HCT116 (cell line): Measurements from ENCODE around the gene GMDS. TPM values are rescaled to one million over a fixed set of nuclear protein-coding genes. Genes with fewer than 3 reads are reported as not detected.

Experiments used
- ATAC-seq: fragments of 200-7000 bp; cut with Tn5 transposase; 2 replicates; pipeline ENCODE4 v1.9.1; 2020; ENCODE audit warnings: mild to moderate bottlenecking, moderate library complexity
- BruUV-seq: library from RNA; stranded (reverse); fragments of 400-500 nt; replicated peaks from 2 replicates; lab custom pipeline; 2021; lab: Mats Ljungman, UMichigan
- CTCF ChIA-PET: fragments of 300-600 bp; sonication (Branson Sonifier 250); formaldehyde crosslinking; loops from one replicate; lab custom pipeline; 2021; ENCODE audit warnings: antibody characterized with exemption; lab: Charles Lee
- POLR2A ChIA-PET: fragments of 300-600, 350-600 bp; sonication (Branson Sonifier 250); formaldehyde crosslinking; loops from one replicate; lab custom pipeline; 2021; ENCODE audit warnings: antibody characterized with exemption; lab: Charles Lee
- RAD21 ChIA-PET, 2 experiments: fragments of 300-600 bp; sonication (Branson Sonifier 250); formaldehyde crosslinking; loops; one replicate each; lab custom pipeline; 2023; ENCODE audit warnings: low total read pairs in 2 of 2; ENCODE audit not compliant: uncharacterized antibody in 2 of 2, unreplicated experiment in 2 of 2, low non-redundant PET in 1 of 2; lab: Charles Lee
- DNase-seq: peaks from one replicate; pipeline ENCODE4 v3.0.0-alpha.2; 2010; ENCODE audit warnings: low read depth, low spot score
- H2AFZ ChIP-seq: fragments of 200-600 bp; shearing (Covaris generic), sonication (generic); 2 replicates; pipeline ENCODE4 v1.6.1; 2017; ENCODE audit warnings: low read depth, mixed run types, mixed read lengths, antibody characterized with exemption, low read length; ENCODE audit not compliant: poor library complexity, severe bottlenecking
- H3K27ac ChIP-seq: 2 replicates; pipeline ENCODE4 v1.5.1; 2012; ENCODE audit warnings: low read depth, low read length
- H3K27me3 ChIP-seq: fragments of 200-600 bp; sonication (generic); 2 replicates; pipeline ENCODE4 v1.6.1; 2016; ENCODE audit warnings: mixed run types, low read length, mixed read lengths; ENCODE audit not compliant: insufficient read depth
- H3K36me3 ChIP-seq, 2 experiments: fragments of 200-500 bp in 1 of 2; fragments of 200-600 bp in 1 of 2; sonication (Bioruptor generic) in 1 of 2; sonication (generic) in 1 of 2; 2 replicates each; pipeline versions ENCODE4 v1.5.1 to v1.6.1; 2014 to 2016; ENCODE audit warnings: low read length in 2 of 2, inconsistent platforms in 1 of 2, mixed read lengths in 1 of 2, mixed run types in 1 of 2; ENCODE audit not compliant: insufficient read depth in 2 of 2, control insufficient read depth in 1 of 2
- H3K4me1 ChIP-seq, 2 experiments: fragments of 200-600 bp in 1 of 2; sonication (generic) in 1 of 2; 2 replicates each; pipeline versions ENCODE4 v1.5.1 to v1.6.1; 2012 to 2017; ENCODE audit warnings: low read length in 2 of 2, inconsistent platforms in 1 of 2, mild to moderate bottlenecking in 1 of 2, mixed read lengths in 1 of 2, mixed run types in 1 of 2, moderate library complexity in 1 of 2; ENCODE audit not compliant: insufficient read depth in 2 of 2, control insufficient read depth in 1 of 2
- H3K4me2 ChIP-seq: fragments of 200-600 bp; sonication (generic); 2 replicates; pipeline ENCODE4 v1.6.1; 2017; ENCODE audit warnings: mixed run types, low read length, mixed read lengths
- H3K4me3 ChIP-seq, 2 experiments: fragments of 200-600 bp in 1 of 2; sonication (generic) in 1 of 2; replicated peaks in 1 of 2; 2 replicates each; pipeline ENCODE4 v1.5.1; 2011 to 2016; ENCODE audit warnings: low read length in 2 of 2, control low read depth in 1 of 2, low read depth in 1 of 2, mild to moderate bottlenecking in 1 of 2, mixed read lengths in 1 of 2, mixed run types in 1 of 2
- H3K79me2 ChIP-seq: fragments of 200-600 bp; sonication (generic); 2 replicates; pipeline ENCODE4 v1.6.1; 2017; ENCODE audit warnings: mild to moderate bottlenecking, mixed run types, low read length, moderate library complexity, mixed read lengths; ENCODE audit not compliant: insufficient read depth
- H3K9ac ChIP-seq: fragments of 200-600 bp; sonication (generic); 2 replicates; pipeline ENCODE4 v1.6.1; 2016; ENCODE audit warnings: low read length, mixed read lengths
- H3K9me2 ChIP-seq: fragments of 200-600 bp; sonication (generic), shearing (Covaris generic); 2 replicates; pipeline ENCODE4 v1.6.1; 2017; ENCODE audit warnings: mixed run types, mild to moderate bottlenecking, moderate library complexity; ENCODE audit not compliant: insufficient read depth
- H3K9me3 ChIP-seq, 2 experiments: fragments of 200-500 bp in 1 of 2; fragments of 200-600 bp in 1 of 2; sonication (Bioruptor generic) in 1 of 2; sonication (generic) in 1 of 2; 2 replicates each; pipeline ENCODE4 v1.6.1; 2014 to 2017; ENCODE audit warnings: low read length in 2 of 2, mixed read lengths in 2 of 2, inconsistent platforms in 1 of 2, low read depth in 1 of 2, mild to moderate bottlenecking in 1 of 2, mixed run types in 1 of 2, moderate library complexity in 1 of 2; ENCODE audit not compliant: control insufficient read depth in 1 of 2, insufficient read depth in 1 of 2
- H4K20me1 ChIP-seq: fragments of 200-600 bp; sonication (generic), shearing (Covaris generic); 2 replicates; pipeline ENCODE4 v1.6.1; 2017; ENCODE audit warnings: mixed run types, mild to moderate bottlenecking, moderate library complexity; ENCODE audit not compliant: insufficient read depth
- CEBPB ChIP-seq: IDR thresholded peaks from 2 replicates; pipeline ENCODE4 v1.6.1; 2012; ENCODE audit warnings: low read depth
- EGR1 ChIP-seq: IDR thresholded peaks from 2 replicates; pipeline ENCODE4 v1.6.1; 2012; ENCODE audit warnings: low read depth
- ELF1 ChIP-seq: IDR thresholded peaks from 2 replicates; pipeline ENCODE4 v1.6.1; 2012; ENCODE audit warnings: low read depth, borderline replicate concordance
- EZH2 ChIP-seq: fragments of 200-600 bp; sonication (generic); IDR thresholded peaks from 2 replicates; pipeline ENCODE4 v1.6.1; 2017; ENCODE audit warnings: antibody characterized with exemption, mixed run types
- FOSL1 ChIP-seq: IDR thresholded peaks from 2 replicates; pipeline ENCODE4 v1.6.1; 2012; ENCODE audit warnings: low read depth
- JUND ChIP-seq: IDR thresholded peaks from 2 replicates; pipeline ENCODE4 v1.6.1; 2012
- MAX ChIP-seq: IDR thresholded peaks from 2 replicates; pipeline ENCODE4 v1.6.1; 2012
- RAD21 ChIP-seq: IDR thresholded peaks from 2 replicates; pipeline ENCODE4 v1.6.1; 2012; ENCODE audit warnings: low read depth, mild to moderate bottlenecking
- SIN3A ChIP-seq: IDR thresholded peaks from 2 replicates; pipeline ENCODE4 v1.6.1; 2012; ENCODE audit warnings: low read depth
- SP1 ChIP-seq: IDR thresholded peaks from 2 replicates; pipeline ENCODE4 v1.6.1; 2012; ENCODE audit warnings: low read depth
- TCF7L2 ChIP-seq: IDR thresholded peaks from 2 replicates; pipeline ENCODE4 v1.7.0; 2011; ENCODE audit warnings: borderline replicate concordance, inconsistent platforms; ENCODE audit not compliant: insufficient read depth, insufficient read length; ENCODE audit errors: extremely low read depth
- ZNF274 ChIP-seq: fragments of 200-500 bp; sonication (Bioruptor generic); IDR thresholded peaks from 2 replicates; pipeline ENCODE4 v1.6.1; 2014; ENCODE audit warnings: mild to moderate bottlenecking, low read depth, low read length, inconsistent platforms
- intact Hi-C: fragments of 100-400 bp; cut with micrococcal nuclease; formaldehyde crosslinking; loops from 2 replicates; pipeline ENCODE4 v1.10.0; 2022
- total RNA-seq: library from RNA; stranded (reverse); gene quantifications from one replicate; pipeline ENCODE4 v1.2.1, GENCODE V29; 2021; ENCODE audit not compliant: unreplicated experiment

GMDS gene
- total RNA-seq, 1 experiment from 2014 or later: 34.4 TPM

GRCh38 chr6:2225422-2226392 lies 19.7 kb downstream of the GMDS start:
- Histone ChIP-seq H3K27me3 (no peaks in the 10 kb centered on the region), H2AFZ (no peak overlapping the region), H3K4me1 (no peaks in the 10 kb centered on the region), H3K9ac (no peak overlapping the region), H4K20me1 (no peaks in the 10 kb centered on the region), H3K79me2 (peaks cover 4% of the 10 kb centered on the region), H3K36me3 (no peaks in the 10 kb centered on the region), H3K27ac (no peak overlapping the region), H3K4me3 (no peak overlapping the region), H3K9me3 (no peaks in the 10 kb centered on the region), H3K4me2 (no peak overlapping the region), H3K9me2 (no peaks in the 10 kb centered on the region)
- RAD21 ChIA-PET: no interaction called here
- CTCF ChIA-PET: no interaction called here
- no peak for TF ChIP-seq MAX
- no peak for TF ChIP-seq ZNF274
- no peak for TF ChIP-seq EZH2
- TF ChIP-seq SIN3A: no peak
- no peak for TF ChIP-seq FOSL1
- TF ChIP-seq RAD21: no peak
- no peak for TF ChIP-seq TCF7L2
- no peak for TF ChIP-seq ELF1
- TF ChIP-seq CEBPB: no peak
- no peak for TF ChIP-seq JUND
- TF ChIP-seq SP1: no peak
- no peak for TF ChIP-seq EGR1
- no peak for ATAC-seq
- intact Hi-C loops: no loop called here
- DNase-seq: no peak
- no TSS peak for BruUV-seq
- POLR2A ChIA-PET: no interaction called here
